OCI-LY3 (cell line): ENCODE measurements around the gene OR6B3.

Experiments used
- H2AFZ ChIP-seq: fragments of 200-600, 300-600 bp; shearing (Covaris generic); 2 replicates; pipeline ENCODE4 v1.6.0; 2014; ENCODE audit warnings: antibody characterized with exemption, low read depth, low read length
- H3K27ac ChIP-seq: fragments of 200-600, 300-600 bp; sonication (generic); 2 replicates; pipeline ENCODE4 v1.5.1; 2014; ENCODE audit warnings: mild to moderate bottlenecking, low read length, moderate library complexity, mixed read lengths
- H3K27me3 ChIP-seq: fragments of 200-600, 300-600 bp; sonication (generic); 2 replicates; pipeline ENCODE4 v1.6.1; 2014; ENCODE audit warnings: low read depth, low read length, mixed read lengths
- H3K36me3 ChIP-seq: fragments of 200-600, 300-600 bp; sonication (generic); replicated peaks from 2 replicates; pipeline ENCODE3; 2014; ENCODE audit warnings: low read depth, low read length, mixed read lengths
- H3K4me1 ChIP-seq: fragments of 300-600, 200-600 bp; sonication (generic); 2 replicates; pipeline ENCODE4 v1.6.1; 2014; ENCODE audit warnings: low read length, mixed read lengths
- H3K4me2 ChIP-seq: fragments of 200-600, 300-600 bp; sonication (generic); 2 replicates; pipeline ENCODE4 v1.6.1; 2014; ENCODE audit warnings: low read length, mixed read lengths
- H3K4me3 ChIP-seq: fragments of 300-600, 200-600 bp; sonication (generic); 2 replicates; pipeline ENCODE4 v1.5.1; 2014; ENCODE audit warnings: antibody characterized with exemption, mild to moderate bottlenecking, low read length, moderate library complexity
- H3K79me2 ChIP-seq: fragments of 300-600, 200-600 bp; shearing (Covaris generic); 2 replicates; pipeline ENCODE4 v1.6.1; 2014; ENCODE audit warnings: mild to moderate bottlenecking, low read length, mixed read lengths
- H3K9ac ChIP-seq: fragments of 300-600, 200-600 bp; shearing (Covaris generic); 2 replicates; pipeline ENCODE4 v1.6.0; 2014; ENCODE audit warnings: mild to moderate bottlenecking, low read length, moderate library complexity
- H3K9me3 ChIP-seq: fragments of 200-600, 300-600 bp; shearing (Covaris generic); 2 replicates; pipeline ENCODE4 v1.6.1; 2014; ENCODE audit warnings: low read length, mixed read lengths; ENCODE audit not compliant: insufficient read depth
- H4K20me1 ChIP-seq: fragments of 200-600, 300-600 bp; sonication (generic); 2 replicates; pipeline ENCODE4 v1.6.1; 2016; ENCODE audit warnings: low read length, mixed read lengths; ENCODE audit not compliant: insufficient read depth
- EZH2phosphoT487 ChIP-seq: fragments of 200-600 bp; shearing (Covaris generic); IDR thresholded peaks from 2 replicates; pipeline ENCODE4 v1.6.1; 2018; ENCODE audit warnings: antibody characterized with exemption, mixed run types, low read depth
- TF ChIP-seq, protein P1 (sequence below): fragments of 200-600, 300-600 bp; sonication (generic); IDR thresholded peaks from 2 replicates; pipeline ENCODE4 v1.5.1; 2014; ENCODE audit warnings: antibody characterized with exemption, low read length, low read depth

The OR6B3 gene

DNA sequence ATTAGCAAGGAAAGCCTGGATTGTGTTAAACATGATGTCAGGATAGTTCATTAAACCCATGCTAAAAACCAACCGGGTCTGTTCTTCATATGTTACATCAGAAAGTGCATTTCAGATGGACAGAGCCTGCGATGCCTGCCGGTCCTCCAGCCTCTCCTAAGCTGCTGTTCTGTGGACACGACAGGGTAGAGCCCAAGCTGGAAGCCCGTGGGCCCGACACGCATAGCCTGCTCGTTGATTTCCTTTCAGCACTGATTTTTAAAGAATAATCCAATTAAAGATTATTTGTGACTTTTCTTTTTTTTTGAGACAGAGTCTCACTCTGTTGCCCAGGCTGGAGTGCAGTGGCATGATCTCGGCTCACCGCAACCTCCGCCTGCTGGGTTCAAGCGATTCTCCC is 797 bp downstream of the OR6B3 start:
- Histone ChIP-seq H3K4me1 (no peaks in the 10 kb centered on the region), H3K27me3 (peaks cover 7% of the 10 kb centered on the region; the same call in 1 of the 2 replicates), H3K36me3 (no peaks in the 10 kb centered on the region)

DNA sequence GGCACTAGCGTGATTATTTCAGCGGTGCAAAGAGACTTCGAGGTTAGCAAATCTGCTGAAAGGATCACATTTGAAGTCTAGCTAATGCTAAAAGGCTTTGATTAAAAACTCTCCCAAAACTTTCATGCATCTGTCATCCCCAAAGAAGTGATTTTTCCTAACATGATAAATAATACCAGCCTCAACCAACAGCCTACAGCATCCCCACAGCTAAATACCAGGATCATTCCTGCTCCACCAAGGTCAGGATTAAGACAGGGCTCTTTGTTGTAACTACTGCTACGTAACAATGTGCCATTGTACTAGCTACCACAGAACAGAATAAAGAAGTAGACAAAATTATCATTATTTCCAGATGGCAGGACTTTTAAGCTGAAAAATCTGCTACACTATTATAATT is 1.6 kb downstream of the OR6B3 start:
- Histone ChIP-seq H3K9me3 (no peaks in the 10 kb centered on the region), H3K4me2 (no peak overlapping the region), H4K20me1 (no peaks in the 10 kb centered on the region), H3K9ac (no peak overlapping the region), H2AFZ (no peak overlapping the region), H3K27me3 (peaks cover 7% of the 10 kb centered on the region; the same call in 1 of the 2 replicates), H3K79me2 (no peaks in the 10 kb centered on the region), H3K27ac (no peak overlapping the region), H3K4me3 (no peak overlapping the region), H3K4me1 (no peaks in the 10 kb centered on the region), H3K36me3 (no peaks in the 10 kb centered on the region)
- TF ChIP-seq, protein P1, sequence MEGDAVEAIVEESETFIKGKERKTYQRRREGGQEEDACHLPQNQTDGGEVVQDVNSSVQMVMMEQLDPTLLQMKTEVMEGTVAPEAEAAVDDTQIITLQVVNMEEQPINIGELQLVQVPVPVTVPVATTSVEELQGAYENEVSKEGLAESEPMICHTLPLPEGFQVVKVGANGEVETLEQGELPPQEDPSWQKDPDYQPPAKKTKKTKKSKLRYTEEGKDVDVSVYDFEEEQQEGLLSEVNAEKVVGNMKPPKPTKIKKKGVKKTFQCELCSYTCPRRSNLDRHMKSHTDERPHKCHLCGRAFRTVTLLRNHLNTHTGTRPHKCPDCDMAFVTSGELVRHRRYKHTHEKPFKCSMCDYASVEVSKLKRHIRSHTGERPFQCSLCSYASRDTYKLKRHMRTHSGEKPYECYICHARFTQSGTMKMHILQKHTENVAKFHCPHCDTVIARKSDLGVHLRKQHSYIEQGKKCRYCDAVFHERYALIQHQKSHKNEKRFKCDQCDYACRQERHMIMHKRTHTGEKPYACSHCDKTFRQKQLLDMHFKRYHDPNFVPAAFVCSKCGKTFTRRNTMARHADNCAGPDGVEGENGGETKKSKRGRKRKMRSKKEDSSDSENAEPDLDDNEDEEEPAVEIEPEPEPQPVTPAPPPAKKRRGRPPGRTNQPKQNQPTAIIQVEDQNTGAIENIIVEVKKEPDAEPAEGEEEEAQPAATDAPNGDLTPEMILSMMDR = no peak
- no peak for TF ChIP-seq EZH2phosphoT487

More for the DNA sequence above, 797 bp downstream of the OR6B3 start:
- Histone ChIP-seq H3K79me2 (no peaks in the 10 kb centered on the region), H2AFZ (no peak overlapping the region), H3K4me2 (no peak overlapping the region), H3K9me3 (no peaks in the 10 kb centered on the region), H3K4me3 (no peak overlapping the region), H4K20me1 (no peaks in the 10 kb centered on the region), H3K27ac (no peak overlapping the region), H3K9ac (no peak overlapping the region)
- TF ChIP-seq EZH2phosphoT487 = no peak
- TF ChIP-seq, protein P1 = no peak

DNA sequence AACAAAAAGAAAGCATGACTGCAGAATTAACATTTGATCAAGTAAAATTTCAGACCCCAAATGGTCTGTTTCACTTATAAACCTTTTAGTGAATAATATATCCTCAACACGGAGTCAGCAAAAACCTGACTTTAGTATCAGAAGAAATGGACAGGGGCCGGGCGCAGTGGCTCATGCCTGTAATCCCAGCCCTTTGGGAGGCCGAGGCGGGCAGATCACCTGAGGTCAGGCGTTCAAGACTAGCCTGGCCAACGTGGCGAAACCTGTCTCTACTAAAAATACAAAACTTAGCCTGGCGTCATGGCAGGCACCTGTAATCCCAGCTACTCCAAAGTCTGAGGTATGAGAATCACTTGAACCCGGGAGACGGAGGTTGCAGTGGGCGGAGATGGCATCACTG is 3.0 kb downstream of the OR6B3 start:
- H3K4me1 ChIP-seq = no peaks in the 10 kb centered on the region
- TF ChIP-seq EZH2phosphoT487 = no peak
- TF ChIP-seq, protein P1 = no peak
- no peaks in the 10 kb centered on the region for H4K20me1 ChIP-seq
- no peaks in the 10 kb centered on the region for H3K36me3 ChIP-seq
- peaks cover 7% of the 10 kb centered on the region; the same call in 1 of the 2 replicates for H3K27me3 ChIP-seq
- H2AFZ ChIP-seq = no peak overlapping the region
- no peaks in the 10 kb centered on the region for H3K9me3 ChIP-seq
- no peaks in the 10 kb centered on the region for H3K79me2 ChIP-seq
- H3K4me2 ChIP-seq = no peak overlapping the region
- H3K27ac ChIP-seq = no peak overlapping the region
- no peak overlapping the region for H3K4me3 ChIP-seq
- H3K9ac ChIP-seq = no peak overlapping the region

DNA sequence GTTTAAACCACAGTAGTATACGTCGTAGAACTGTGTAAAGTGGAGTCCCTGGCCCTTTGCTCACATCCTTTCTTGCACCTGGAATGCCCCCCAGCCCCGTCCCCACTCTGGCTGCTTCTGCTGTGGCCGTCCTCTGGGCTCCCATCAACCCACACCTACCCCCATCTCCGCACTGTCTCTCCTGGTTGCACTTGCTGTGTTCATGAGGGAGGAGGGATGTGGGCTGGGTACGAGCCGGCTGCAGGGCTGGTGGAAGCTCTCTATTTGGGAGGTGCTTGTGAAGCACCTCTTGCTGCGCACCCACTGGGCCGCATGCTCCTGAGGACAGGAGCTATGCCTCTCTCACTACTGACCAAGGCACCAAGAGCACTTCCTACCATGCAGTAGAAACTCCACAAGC is 5.1 kb downstream of the OR6B3 start:
- no peaks in the 10 kb centered on the region for H3K36me3 ChIP-seq
- no peaks in the 10 kb centered on the region for H3K79me2 ChIP-seq
- H3K4me2 ChIP-seq = no peak overlapping the region
- peaks cover 7% of the 10 kb centered on the region; the same call in 1 of the 2 replicates for H3K27me3 ChIP-seq
- no peaks in the 10 kb centered on the region for H4K20me1 ChIP-seq
- H3K9me3 ChIP-seq = no peaks in the 10 kb centered on the region
- no peak overlapping the region for H3K27ac ChIP-seq
- no peaks in the 10 kb centered on the region for H3K4me1 ChIP-seq
- no peak overlapping the region for H2AFZ ChIP-seq
- TF ChIP-seq EZH2phosphoT487 = no peak
- TF ChIP-seq, protein P1 = no peak
- H3K9ac ChIP-seq = no peak overlapping the region
- no peak overlapping the region for H3K4me3 ChIP-seq
